SK-N-SH treated with all-trans-retinoic acid at 6 μM for 48 hours (cell line): ENCODE results near the gene TK1.

Experiments
- ATAC-seq: fragments of 200-7000 bp; cut with Tn5 transposase; 3 replicates; pipeline ENCODE4 v1.9.1; 2020; ENCODE audit warnings: mild to moderate bottlenecking, moderate library complexity
- ARNTL ChIP-seq: fragments of 450-650 bp; formaldehyde crosslinking; IDR thresholded peaks from 2 replicates; pipeline ENCODE4 v1.5.0; 2020; ENCODE audit warnings: low read depth, mild to moderate bottlenecking, moderate library complexity, borderline replicate concordance
- BACH2 ChIP-seq: fragments of 250-450 bp; sonication (Bioruptor Pico); IDR thresholded peaks from 2 replicates; pipeline ENCODE4 v1.9.0; 2021; ENCODE audit warnings: mild to moderate bottlenecking, borderline replicate concordance
- CREB5 ChIP-seq: fragments of 250-450 bp; sonication (Bioruptor Pico); IDR thresholded peaks from 2 replicates; pipeline ENCODE4 v1.5.1; 2020; ENCODE audit warnings: low read depth, mild to moderate bottlenecking, moderate library complexity
- CSDC2 ChIP-seq: fragments of 250-450 bp; sonication (Bioruptor Pico); IDR thresholded peaks from 2 replicates; pipeline ENCODE4 v1.5.0; 2020; ENCODE audit warnings: mild to moderate bottlenecking, moderate library complexity
- CSRNP3 ChIP-seq: fragments of 250-450 bp; sonication (Bioruptor Pico); IDR thresholded peaks from 2 replicates; pipeline ENCODE4 v1.5.1; 2021; ENCODE audit warnings: mild to moderate bottlenecking, moderate library complexity
- ESRRG ChIP-seq: fragments of 250-450 bp; sonication (Bioruptor Pico); IDR thresholded peaks from 2 replicates; pipeline ENCODE4 v1.6.1; 2021; ENCODE audit warnings: mild to moderate bottlenecking
- GLIS3 ChIP-seq: fragments of 250-450 bp; sonication (Bioruptor Pico); IDR thresholded peaks from 2 replicates; pipeline ENCODE4 v1.5.0; 2020; ENCODE audit warnings: mild to moderate bottlenecking, moderate library complexity
- ISL1 ChIP-seq: fragments of 250-450 bp; sonication (Bioruptor Pico); IDR thresholded peaks from 2 replicates; pipeline ENCODE4 v2.1.2; 2022; ENCODE audit warnings: mild to moderate bottlenecking, moderate library complexity
- OSR1 ChIP-seq: fragments of 250-450 bp; sonication (Bioruptor Pico); IDR thresholded peaks from 2 replicates; pipeline ENCODE4 v1.8.0; 2022; ENCODE audit warnings: moderate library complexity, mild to moderate bottlenecking, inconsistent platforms
- POU6F1 ChIP-seq: fragments of 250-450 bp; sonication (Bioruptor Pico); IDR thresholded peaks from 2 replicates; pipeline ENCODE4 v1.8.0; 2021; ENCODE audit warnings: low read depth, mild to moderate bottlenecking, moderate library complexity, borderline replicate concordance
- PPARA ChIP-seq: fragments of 250-450 bp; sonication (Bioruptor Pico); IDR thresholded peaks from 2 replicates; pipeline ENCODE4 v1.5.0; 2020; ENCODE audit warnings: mild to moderate bottlenecking, borderline replicate concordance
- RARB ChIP-seq: fragments of 250-450 bp; sonication (Bioruptor Pico); IDR thresholded peaks from 2 replicates; pipeline ENCODE4 v1.8.0; 2021; ENCODE audit warnings: mild to moderate bottlenecking, moderate library complexity
- SNAI2 ChIP-seq: fragments of 250-450 bp; sonication (Bioruptor Pico); IDR thresholded peaks from 2 replicates; pipeline ENCODE4 v1.5.0; 2020; ENCODE audit warnings: mild to moderate bottlenecking, moderate library complexity
- TCF4 ChIP-seq: fragments of 250-450 bp; sonication (Bioruptor Pico); IDR thresholded peaks from 2 replicates; pipeline ENCODE4 v1.8.0; 2021; ENCODE audit warnings: mild to moderate bottlenecking, moderate library complexity, borderline replicate concordance
- TOX ChIP-seq: fragments of 250-450 bp; sonication (Bioruptor Pico); IDR thresholded peaks from 2 replicates; pipeline ENCODE4 v1.8.0; 2021; ENCODE audit warnings: mild to moderate bottlenecking, moderate library complexity, borderline replicate concordance
- ZC3H10 ChIP-seq: fragments of 250-450 bp; sonication (Bioruptor Pico); IDR thresholded peaks from 2 replicates; pipeline ENCODE4 v1.5.1; 2021; ENCODE audit warnings: mild to moderate bottlenecking, moderate library complexity
- ZFP3 ChIP-seq: fragments of 250-450 bp; sonication (Bioruptor Pico); IDR thresholded peaks from 2 replicates; pipeline ENCODE4 v1.5.0; 2020; ENCODE audit warnings: mild to moderate bottlenecking, moderate library complexity
- ZNF565 ChIP-seq: fragments of 450-650 bp; formaldehyde crosslinking; conservative IDR thresholded peaks from 2 replicates; pipeline ENCODE4 v1.5.0; 2020; ENCODE audit warnings: low read depth, mild to moderate bottlenecking, moderate library complexity
- ZNF70 ChIP-seq: fragments of 450-650 bp; formaldehyde crosslinking; IDR thresholded peaks from 2 replicates; pipeline ENCODE4 v1.5.0; 2020; ENCODE audit warnings: mild to moderate bottlenecking, moderate library complexity
- ZNF8 ChIP-seq: fragments of 450-650 bp; formaldehyde crosslinking; IDR thresholded peaks from 2 replicates; pipeline ENCODE4 v1.5.0; 2020; ENCODE audit warnings: mild to moderate bottlenecking, moderate library complexity
- TF ChIP-seq, protein P1 (sequence below): fragments of 250-450 bp; sonication (Bioruptor Pico); IDR thresholded peaks from 2 replicates; pipeline ENCODE4 v1.8.0; 2020; ENCODE audit warnings: mild to moderate bottlenecking, moderate library complexity, borderline replicate concordance

TK1 gene

DNA sequence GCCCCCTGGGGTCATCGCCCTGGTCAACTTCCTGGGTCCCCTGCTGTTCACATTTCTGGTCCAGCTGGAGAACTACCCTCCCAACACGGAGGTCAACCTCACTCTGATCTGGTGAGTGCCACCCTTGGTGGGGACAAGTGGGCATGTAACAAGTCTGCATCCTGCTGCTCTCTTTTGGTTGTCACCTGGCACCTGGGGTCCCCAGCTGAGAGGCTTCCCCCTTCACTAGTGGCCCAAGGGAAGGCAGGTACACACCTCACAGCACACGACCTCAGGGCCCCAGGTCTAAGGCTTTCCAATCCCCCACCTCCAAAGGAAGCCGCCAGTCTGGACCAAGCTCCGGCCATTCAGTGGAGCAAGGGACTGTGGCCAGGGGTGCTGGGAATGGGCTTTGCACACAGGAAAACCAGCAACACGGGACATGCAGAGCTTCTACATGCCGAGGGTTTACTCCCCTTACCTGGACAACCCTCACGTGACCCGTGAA lies 51.9 kb downstream of the TK1 start:
- TF ChIP-seq CREB5 (CRISPR knock-in tag) = no peak
- no peak for TF ChIP-seq ZNF565
- no peak for TF ChIP-seq ARNTL (CRISPR knock-in tag)
- no peak for TF ChIP-seq ZFP3
- no peak for TF ChIP-seq GLIS3 (CRISPR knock-in tag)
- TF ChIP-seq POU6F1 (CRISPR knock-in tag) = no peak
- no peak for TF ChIP-seq CSRNP3
- no peak for TF ChIP-seq PPARA (CRISPR knock-in tag)
- ATAC-seq = no peak

- ATAC-seq = peak; percentile 67
- no peak for TF ChIP-seq BACH2
- TF ChIP-seq ESRRG (CRISPR knock-in tag) = no peak
- no peak for TF ChIP-seq ZFP3
- TF ChIP-seq ZNF8 (CRISPR knock-in tag) = no peak
These were observed 52.6 kb downstream of the TK1 start for GRCh38 chr17:78133971-78134898.

- no peak for TF ChIP-seq ISL1 (CRISPR knock-in tag)
- TF ChIP-seq SNAI2 = no peak
- TF ChIP-seq ZC3H10 = no peak
- TF ChIP-seq ZNF70 = no peak
- TF ChIP-seq TCF4 (CRISPR knock-in tag) = no peak
- TF ChIP-seq BACH2 = no peak
- TF ChIP-seq ZNF8 (CRISPR knock-in tag) = no peak
- no peak for TF ChIP-seq ARNTL (CRISPR knock-in tag)
- TF ChIP-seq CSRNP3 = no peak
- TF ChIP-seq CSDC2 (CRISPR knock-in tag) = no peak
- no peak for TF ChIP-seq ESRRG (CRISPR knock-in tag)
- TF ChIP-seq OSR1 (CRISPR knock-in tag) = no peak
- TF ChIP-seq PPARA (CRISPR knock-in tag) = no peak
- TF ChIP-seq, protein P1, sequence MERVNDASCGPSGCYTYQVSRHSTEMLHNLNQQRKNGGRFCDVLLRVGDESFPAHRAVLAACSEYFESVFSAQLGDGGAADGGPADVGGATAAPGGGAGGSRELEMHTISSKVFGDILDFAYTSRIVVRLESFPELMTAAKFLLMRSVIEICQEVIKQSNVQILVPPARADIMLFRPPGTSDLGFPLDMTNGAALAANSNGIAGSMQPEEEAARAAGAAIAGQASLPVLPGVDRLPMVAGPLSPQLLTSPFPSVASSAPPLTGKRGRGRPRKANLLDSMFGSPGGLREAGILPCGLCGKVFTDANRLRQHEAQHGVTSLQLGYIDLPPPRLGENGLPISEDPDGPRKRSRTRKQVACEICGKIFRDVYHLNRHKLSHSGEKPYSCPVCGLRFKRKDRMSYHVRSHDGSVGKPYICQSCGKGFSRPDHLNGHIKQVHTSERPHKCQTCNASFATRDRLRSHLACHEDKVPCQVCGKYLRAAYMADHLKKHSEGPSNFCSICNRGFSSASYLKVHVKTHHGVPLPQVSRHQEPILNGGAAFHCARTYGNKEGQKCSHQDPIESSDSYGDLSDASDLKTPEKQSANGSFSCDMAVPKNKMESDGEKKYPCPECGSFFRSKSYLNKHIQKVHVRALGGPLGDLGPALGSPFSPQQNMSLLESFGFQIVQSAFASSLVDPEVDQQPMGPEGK (CRISPR knock-in tag) = no peak
- TF ChIP-seq RARB (CRISPR knock-in tag) = no peak
- TF ChIP-seq GLIS3 (CRISPR knock-in tag) = no peak
- no peak for TF ChIP-seq ZFP3
- TF ChIP-seq TOX (CRISPR knock-in tag) = no peak
- no peak for ATAC-seq
These were observed 53.5 kb downstream of the TK1 start for GRCh38 chr17:78133179-78133951.
